AG10803 (cell line): Measurements from ENCODE around the gene CLEC6A.
"Not testable (repeated sequence)": the region's sequence is repeated elsewhere in the genome, so short reads cannot be mapped to it uniquely, and the experiment has no call there.

ENCODE experiments used
- DNase-seq: peaks from one replicate; pipeline ENCODE4 v3.0.0; 2010; ENCODE audit warnings: low read depth
- H3K4me3 ChIP-seq: 2 replicates; pipeline ENCODE4 v1.5.1; 2011; ENCODE audit warnings: mild to moderate bottlenecking, low read length, control low read depth
- CTCF ChIP-seq: conservative IDR thresholded peaks from 2 replicates; pipeline ENCODE4 v1.5.1; 2011; ENCODE audit warnings: mild to moderate bottlenecking, low read length, control low read depth, inconsistent platforms

CLEC6A gene

GRCh38 chr12:8471090-8471489 lies 15.3 kb downstream of the CLEC6A start:
- H3K4me3 ChIP-seq = no peak overlapping the region
- no peak for DNase-seq
- no peak for TF ChIP-seq CTCF

GRCh38 chr12:8475508-8476203 lies 19.9 kb downstream of the CLEC6A start:
- H3K4me3 ChIP-seq = no peak overlapping the region
- TF ChIP-seq CTCF = no peak
- no peak for DNase-seq

GRCh38 chr12:8482571-8483061 lies 26.9 kb downstream of the CLEC6A start:
- TF ChIP-seq CTCF = no peak
- no peak overlapping the region for H3K4me3 ChIP-seq
- DNase-seq = no peak

GRCh38 chr12:8483079-8483478 lies 27.3 kb downstream of the CLEC6A start:
- DNase-seq = no peak
- TF ChIP-seq CTCF = no peak

GRCh38 chr12:8491646-8492530 lies 36.1 kb downstream of the CLEC6A start:
- no peak for DNase-seq
- TF ChIP-seq CTCF = no peak
- H3K4me3 ChIP-seq = no peak overlapping the region

More at GRCh38 chr12:8483079-8483478, 27.3 kb downstream of the CLEC6A start:
- no peak overlapping the region for H3K4me3 ChIP-seq

GRCh38 chr12:8493084-8493483 lies 37.3 kb downstream of the CLEC6A start:
- H3K4me3 ChIP-seq = no peak overlapping the region
- TF ChIP-seq CTCF = no peak
- no peak for DNase-seq

GRCh38 chr12:8495671-8496070 lies 39.9 kb downstream of the CLEC6A start:
- DNase-seq, H3K4me3 ChIP-seq: not testable (repeated sequence)

GRCh38 chr12:8496074-8496473 lies 40.3 kb downstream of the CLEC6A start:
- not testable (repeated sequence) for H3K4me3 ChIP-seq, DNase-seq
